Measurements from ENCODE around the gene ARHGEF28. TPM values are rescaled to one million over a fixed set of nuclear protein-coding genes. Genes with fewer than 3 reads are reported as not detected.

The ARHGEF28 gene
- total and polyA plus RNA-seq, 9 of the 15 experiments (the other 6 are each of a cell fraction or from before 2014, with no cell fraction given): 0.27 TPM; not detected in 8

DNA sequence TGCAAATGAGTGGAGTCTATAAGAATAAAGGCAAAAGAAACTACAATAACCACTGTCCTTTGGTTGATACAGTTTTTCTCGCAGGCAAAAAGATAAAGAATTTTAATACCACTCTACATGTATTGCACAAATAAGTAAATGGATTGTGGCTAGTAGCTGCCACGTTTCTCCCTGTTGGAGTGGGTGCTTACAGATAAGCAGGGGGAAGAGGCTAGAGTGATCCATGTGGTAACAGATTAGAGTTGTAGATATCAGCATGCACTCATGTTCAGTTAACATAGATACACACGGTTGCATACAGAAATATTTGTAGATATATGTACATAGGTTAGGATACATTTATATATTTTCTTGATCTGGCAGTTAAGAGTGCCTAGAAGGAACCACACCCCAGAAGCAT lies 179.5 kb downstream of the ARHGEF28 start:
- 0% methylated on average over 3 of the region's 3 CpGs for WGBS (ENCODE audit: insufficient coverage, low coverage, missing lambda C conversion rate)
- CTCF ChIA-PET (ENCODE audit: low intra/inter-chr PET ratio): no interaction called here
- in situ Hi-C loops (cut with MboI): no loop called here
- TF ChIP-seq, protein P1, sequence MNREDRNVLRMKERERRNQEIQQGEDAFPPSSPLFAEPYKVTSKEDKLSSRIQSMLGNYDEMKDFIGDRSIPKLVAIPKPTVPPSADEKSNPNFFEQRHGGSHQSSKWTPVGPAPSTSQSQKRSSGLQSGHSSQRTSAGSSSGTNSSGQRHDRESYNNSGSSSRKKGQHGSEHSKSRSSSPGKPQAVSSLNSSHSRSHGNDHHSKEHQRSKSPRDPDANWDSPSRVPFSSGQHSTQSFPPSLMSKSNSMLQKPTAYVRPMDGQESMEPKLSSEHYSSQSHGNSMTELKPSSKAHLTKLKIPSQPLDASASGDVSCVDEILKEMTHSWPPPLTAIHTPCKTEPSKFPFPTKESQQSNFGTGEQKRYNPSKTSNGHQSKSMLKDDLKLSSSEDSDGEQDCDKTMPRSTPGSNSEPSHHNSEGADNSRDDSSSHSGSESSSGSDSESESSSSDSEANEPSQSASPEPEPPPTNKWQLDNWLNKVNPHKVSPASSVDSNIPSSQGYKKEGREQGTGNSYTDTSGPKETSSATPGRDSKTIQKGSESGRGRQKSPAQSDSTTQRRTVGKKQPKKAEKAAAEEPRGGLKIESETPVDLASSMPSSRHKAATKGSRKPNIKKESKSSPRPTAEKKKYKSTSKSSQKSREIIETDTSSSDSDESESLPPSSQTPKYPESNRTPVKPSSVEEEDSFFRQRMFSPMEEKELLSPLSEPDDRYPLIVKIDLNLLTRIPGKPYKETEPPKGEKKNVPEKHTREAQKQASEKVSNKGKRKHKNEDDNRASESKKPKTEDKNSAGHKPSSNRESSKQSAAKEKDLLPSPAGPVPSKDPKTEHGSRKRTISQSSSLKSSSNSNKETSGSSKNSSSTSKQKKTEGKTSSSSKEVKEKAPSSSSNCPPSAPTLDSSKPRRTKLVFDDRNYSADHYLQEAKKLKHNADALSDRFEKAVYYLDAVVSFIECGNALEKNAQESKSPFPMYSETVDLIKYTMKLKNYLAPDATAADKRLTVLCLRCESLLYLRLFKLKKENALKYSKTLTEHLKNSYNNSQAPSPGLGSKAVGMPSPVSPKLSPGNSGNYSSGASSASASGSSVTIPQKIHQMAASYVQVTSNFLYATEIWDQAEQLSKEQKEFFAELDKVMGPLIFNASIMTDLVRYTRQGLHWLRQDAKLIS (CRISPR knock-in tag; IDR thresholded peaks at IDR 0.05): no peak
- TF ChIP-seq MED1 (CRISPR knock-in tag; IDR thresholded peaks at IDR 0.05; ENCODE audit: borderline replicate concordance) (no peak), ZKSCAN1 (IDR thresholded peaks at IDR 0.05; ENCODE audit: low read depth, low read length) (no peak), KDM4B (IDR thresholded peaks at IDR 0.05; ENCODE audit: borderline replicate concordance in 2 of 2, low read depth in 1 of 2) (no peak), ZNF12 (CRISPR knock-in tag; IDR thresholded peaks at IDR 0.05) (no peak), GABPB2 (CRISPR knock-in tag; conservative IDR thresholded peaks at IDR 0.05) (no peak), ZNF717 (CRISPR knock-in tag; IDR thresholded peaks at IDR 0.05) (no peak), TBP (optimal IDR thresholded peaks at IDR 0.05; ENCODE audit: low read depth, low read length) (no peak), CCNT2 (IDR thresholded peaks at IDR 0.05; ENCODE audit: borderline replicate concordance, extremely low read depth, insufficient read length, low read depth, low read length) (no peak), NFE2L1 (tag; IDR thresholded peaks at IDR 0.05; ENCODE audit: borderline replicate concordance, low read depth) (no peak), HNRNPLL (IDR thresholded peaks at IDR 0.05; ENCODE audit: low read depth, low read length, poor library complexity, severe bottlenecking) (no peak), ZC3H11A (IDR thresholded peaks at IDR 0.05; ENCODE audit: low read depth, low read length) (no peak)
- TF ChIP-seq, protein P2, sequence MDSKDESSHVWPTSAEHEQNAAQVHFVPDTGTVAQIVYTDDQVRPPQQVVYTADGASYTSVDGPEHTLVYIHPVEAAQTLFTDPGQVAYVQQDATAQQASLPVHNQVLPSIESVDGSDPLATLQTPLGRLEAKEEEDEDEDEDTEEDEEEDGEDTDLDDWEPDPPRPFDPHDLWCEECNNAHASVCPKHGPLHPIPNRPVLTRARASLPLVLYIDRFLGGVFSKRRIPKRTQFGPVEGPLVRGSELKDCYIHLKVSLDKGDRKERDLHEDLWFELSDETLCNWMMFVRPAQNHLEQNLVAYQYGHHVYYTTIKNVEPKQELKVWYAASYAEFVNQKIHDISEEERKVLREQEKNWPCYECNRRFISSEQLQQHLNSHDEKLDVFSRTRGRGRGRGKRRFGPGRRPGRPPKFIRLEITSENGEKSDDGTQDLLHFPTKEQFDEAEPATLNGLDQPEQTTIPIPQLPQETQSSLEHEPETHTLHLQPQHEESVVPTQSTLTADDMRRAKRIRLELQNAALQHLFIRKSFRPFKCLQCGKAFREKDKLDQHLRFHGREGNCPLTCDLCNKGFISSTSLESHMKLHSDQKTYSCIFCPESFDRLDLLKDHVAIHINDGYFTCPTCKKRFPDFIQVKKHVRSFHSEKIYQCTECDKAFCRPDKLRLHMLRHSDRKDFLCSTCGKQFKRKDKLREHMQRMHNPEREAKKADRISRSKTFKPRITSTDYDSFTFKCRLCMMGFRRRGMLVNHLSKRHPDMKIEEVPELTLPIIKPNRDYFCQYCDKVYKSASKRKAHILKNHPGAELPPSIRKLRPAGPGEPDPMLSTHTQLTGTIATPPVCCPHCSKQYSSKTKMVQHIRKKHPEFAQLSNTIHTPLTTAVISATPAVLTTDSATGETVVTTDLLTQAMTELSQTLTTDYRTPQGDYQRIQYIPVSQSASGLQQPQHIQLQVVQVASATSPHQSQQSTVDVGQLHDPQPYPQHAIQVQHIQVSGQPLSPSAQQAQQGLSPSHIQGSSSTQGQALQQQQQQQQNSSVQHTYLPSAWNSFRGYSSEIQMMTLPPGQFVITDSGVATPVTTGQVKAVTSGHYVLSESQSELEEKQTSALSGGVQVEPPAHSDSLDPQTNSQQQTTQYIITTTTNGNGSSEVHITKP (IDR thresholded peaks at IDR 0.05; ENCODE audit: partially characterized antibody): peak; percentile 17
- TF ChIP-seq, protein P3, sequence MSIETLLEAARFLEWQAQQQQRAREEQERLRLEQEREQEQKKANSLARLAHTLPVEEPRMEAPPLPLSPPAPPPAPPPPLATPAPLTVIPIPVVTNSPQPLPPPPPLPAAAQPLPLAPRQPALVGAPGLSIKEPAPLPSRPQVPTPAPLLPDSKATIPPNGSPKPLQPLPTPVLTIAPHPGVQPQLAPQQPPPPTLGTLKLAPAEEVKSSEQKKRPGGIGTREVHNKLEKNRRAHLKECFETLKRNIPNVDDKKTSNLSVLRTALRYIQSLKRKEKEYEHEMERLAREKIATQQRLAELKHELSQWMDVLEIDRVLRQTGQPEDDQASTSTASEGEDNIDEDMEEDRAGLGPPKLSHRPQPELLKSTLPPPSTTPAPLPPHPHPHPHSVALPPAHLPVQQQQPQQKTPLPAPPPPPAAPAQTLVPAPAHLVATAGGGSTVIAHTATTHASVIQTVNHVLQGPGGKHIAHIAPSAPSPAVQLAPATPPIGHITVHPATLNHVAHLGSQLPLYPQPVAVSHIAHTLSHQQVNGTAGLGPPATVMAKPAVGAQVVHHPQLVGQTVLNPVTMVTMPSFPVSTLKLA (conservative IDR thresholded peaks at IDR 0.05): no peak

More for the DNA sequence above, 179.5 kb downstream of the ARHGEF28 start:
- ATAC-seq (no peak), DNase-seq (ENCODE audit: extremely low read depth in 1 of 4, low spot score in 3 of 4) (no peak), FAIRE-seq (no peak)
- no peaks in the 10 kb centered on the region for H3K79me2 ChIP-seq (ENCODE audit: control insufficient read depth, insufficient read depth, low read length)
- no peaks in the 10 kb centered on the region for H4K20me1 ChIP-seq (replicated peaks; ENCODE audit: control insufficient read depth, insufficient read depth, low read length)
- peaks cover 0 to 5% of the 10 kb centered on the region in 2 experiments; a peak in 2 of 5 replicates for H3K27me3 ChIP-seq (ENCODE audit: control insufficient read depth in 2 of 2, insufficient read depth in 2 of 2, low read length in 2 of 2)
- no peak overlapping the region for H3K4me2 ChIP-seq (ENCODE audit: insufficient read depth, low read length)
- BruUV-seq (replicated peaks): no TSS peak
- H2AFZ ChIP-seq (ENCODE audit: low read depth, low read length): no peak overlapping the region
- H3K4me3 ChIP-seq: no peak overlapping the region
- POLR2A ChIA-PET: no interaction called here
- no peak overlapping the region for H3K27ac ChIP-seq (ENCODE audit: extremely low read depth, low read depth, low read length)
- H3K9ac ChIP-seq (ENCODE audit: insufficient read depth in 1 of 2, low read depth in 2 of 2, low read length in 2 of 2): no peak overlapping the region
- H3K4me1 ChIP-seq (replicated peaks in 1 of 2; ENCODE audit: control insufficient read depth in 2 of 2, insufficient read depth in 2 of 2, low read length in 2 of 2): no peaks in the 10 kb centered on the region; a peak in 1 of 5 replicates
- no peaks in the 10 kb centered on the region for H3K9me1 ChIP-seq (ENCODE audit: control insufficient read depth, insufficient read depth, low read length)
- H3K9me3 ChIP-seq (replicated peaks; ENCODE audit: control insufficient read depth, insufficient read depth, low read depth, low read length): no peaks in the 10 kb centered on the region
- no peaks in the 10 kb centered on the region for H3K36me3 ChIP-seq (ENCODE audit: control insufficient read depth, insufficient read depth, low read length)
- intact Hi-C loops (cut with micrococcal nuclease): no loop called here
